CD4-positive, CD25-positive, alpha-beta regulatory T cell (primary cell): Measurements from ENCODE around the gene ZNF540. TPM values are rescaled to one million over a fixed set of nuclear protein-coding genes. Genes with fewer than 3 reads are reported as not detected.

Source experiments
- ATAC-seq, 2 donors: fragments of 150-1000 bp; cut with Tn5 transposase; one replicate each; pipeline ENCODE4 v1.10.0; 2021; ENCODE audit warnings: low read depth in 2 of 2, moderate number of reproducible peaks in 2 of 2, moderate library complexity in 1 of 2
- DNase-seq, 3 donors: peaks; one replicate each; pipeline versions ENCODE4 v3.0.0 to v3.0.0-alpha.2; 2012 to 2022; ENCODE audit warnings: mixed read lengths in 1 of 3
- H3K27ac ChIP-seq: one replicate; pipeline ENCODE4 v1.7.0; 2013; ENCODE audit warnings: mild to moderate bottlenecking, low read length; ENCODE audit not compliant: insufficient read depth, poor library complexity, severe bottlenecking
- H3K27me3 ChIP-seq: one replicate; pipeline ENCODE4 v1.7.0; 2013; ENCODE audit warnings: low read length; ENCODE audit not compliant: control insufficient read depth, insufficient read depth
- H3K36me3 ChIP-seq: one replicate; pipeline ENCODE4 v1.7.0; 2013; ENCODE audit warnings: mild to moderate bottlenecking, low read length, moderate library complexity; ENCODE audit not compliant: control insufficient read depth, insufficient read depth
- H3K4me1 ChIP-seq: 2 replicates; pipeline ENCODE4 v1.7.0; 2013; ENCODE audit warnings: mild to moderate bottlenecking, low read length; ENCODE audit not compliant: insufficient read depth, control insufficient read depth, poor library complexity, severe bottlenecking
- H3K4me3 ChIP-seq: one replicate; pipeline ENCODE4 v1.7.0; 2013; ENCODE audit warnings: low read depth, mild to moderate bottlenecking, low read length, moderate library complexity
- H3K9me3 ChIP-seq, 2 experiments: 1 replicate in 1 of 2; 2 replicates in 1 of 2; pipeline ENCODE4 v1.7.0; 2013; ENCODE audit warnings: low read length in 2 of 2, mild to moderate bottlenecking in 1 of 2, moderate library complexity in 1 of 2; ENCODE audit not compliant: control insufficient read depth in 2 of 2
- H3K27ac Mint-ChIP-seq, 3 donors: one replicate each; pipeline ENCODE4 v1.8.0; 2020 to 2022; ENCODE audit warnings: mild to moderate bottlenecking in 3 of 3, mixed read lengths in 3 of 3, moderate library complexity in 2 of 3
- H3K27me3 Mint-ChIP-seq: one replicate; pipeline ENCODE4 v1.8.0; 2022; ENCODE audit warnings: mild to moderate bottlenecking, mixed read lengths
- H3K36me3 Mint-ChIP-seq: one replicate; pipeline ENCODE4 v1.8.0; 2020; ENCODE audit warnings: mixed read lengths
- H3K4me1 Mint-ChIP-seq, 4 donors: one replicate each; pipeline ENCODE4 v1.8.0; 2020 to 2022; ENCODE audit warnings: mixed read lengths in 4 of 4, mild to moderate bottlenecking in 1 of 4
- H3K4me3 Mint-ChIP-seq, 4 donors: one replicate each; pipeline ENCODE4 v1.8.0; 2020 to 2022; ENCODE audit warnings: mild to moderate bottlenecking in 4 of 4, mixed read lengths in 4 of 4, moderate library complexity in 3 of 4
- H3K9me3 Mint-ChIP-seq, 7 donors: one replicate each; pipeline ENCODE4 v1.8.0; 2020 to 2022; ENCODE audit warnings: mixed read lengths in 7 of 7, mild to moderate bottlenecking in 3 of 7, moderate library complexity in 2 of 7
- polyA plus RNA-seq, 4 donors: library from polyadenylated mRNA; unstranded; fragments of 300-500 nt; fragmentation: Illumina TruSeq; gene quantifications; one replicate each; pipeline ENCODE4 v1.2.3, GENCODE V29; 2021
- total RNA-seq: library from RNA; stranded (reverse); gene quantifications from one replicate; pipeline ENCODE4 v1.2.3, GENCODE V29; 2022

ZNF540 gene
- 8.1 TPM for total RNA-seq
- polyA plus RNA-seq, result 1 to 10 TPM; 5.0 to 8.9 (median 6.1) TPM

DNA sequence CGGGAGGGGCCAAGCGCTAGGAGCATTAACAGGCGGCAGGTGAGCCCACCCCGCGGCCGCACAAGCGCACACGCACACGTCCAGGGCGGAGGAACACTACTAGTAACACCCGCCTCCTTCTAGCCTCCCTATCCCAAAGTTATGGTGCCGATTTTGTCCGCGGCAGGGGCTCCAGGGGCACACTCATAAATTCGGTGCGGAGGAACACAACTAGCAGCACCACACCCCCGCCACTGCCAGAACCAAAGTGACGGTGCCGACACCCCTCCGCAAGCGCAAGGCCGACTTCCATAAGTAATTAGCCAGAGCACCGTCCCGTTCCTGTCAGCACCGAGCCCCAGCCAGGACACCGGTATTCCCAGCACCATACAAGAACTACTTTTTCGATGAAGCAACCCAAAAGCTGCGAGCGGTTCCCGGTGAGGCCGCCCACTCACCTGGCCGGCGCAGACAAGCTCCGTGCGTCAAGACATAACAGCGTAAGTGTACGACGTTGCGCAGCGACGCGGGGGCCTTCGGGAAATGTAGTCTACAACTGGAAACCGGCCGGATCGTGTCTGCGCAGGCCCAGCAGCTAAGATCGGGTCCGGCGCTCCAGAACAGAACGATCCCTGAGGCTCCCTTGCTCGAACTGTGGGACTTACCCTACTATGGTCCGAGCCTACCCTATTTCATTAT is at the start of gene ZNF540, which contains the start of gene ZNF571:
TSS of gene ZNF540 (plus strand) at position 573 of the 678 bp plus-strand sequence. CDS start 3,572 bp downstream, outside the sequence.
TSS of gene ZNF571 (minus strand) at position 489 of the 678 bp plus-strand sequence. CDS start 8,116 bp downstream, outside the sequence.
- Mint-ChIP-seq H3K36me3 (peaks cover 40% of the 10 kb centered on the region), H3K4me1 (peaks cover 18 to 47% (median 33%) of the 10 kb centered on the region in 4 donors), H3K27ac (peak within 1 kb of the TSS; percentile 98 to 99 (median 98)), H3K4me3 (peak within 1 kb of the TSS; percentile 96 to 99 (median 98)), H3K27me3 (no peaks in the 10 kb centered on the region), H3K9me3 (peaks cover 3 to 31% (median 10%) of the 10 kb centered on the region in 7 donors)
- Histone ChIP-seq H3K27me3 (no peaks in the 10 kb centered on the region), H3K4me1 (peaks cover 18% of the 10 kb centered on the region), H3K9me3 (peaks cover 22 to 34% of the 10 kb centered on the region in 2 experiments), H3K4me3 (peak within 1 kb of the TSS; percentile 98), H3K36me3 (peaks cover 19% of the 10 kb centered on the region), H3K27ac (peak within 1 kb of the TSS; percentile 96)
- peak; percentile 99 for ATAC-seq
- DNase-seq, result peak; percentile 81 to 96 (median 89)

DNA sequence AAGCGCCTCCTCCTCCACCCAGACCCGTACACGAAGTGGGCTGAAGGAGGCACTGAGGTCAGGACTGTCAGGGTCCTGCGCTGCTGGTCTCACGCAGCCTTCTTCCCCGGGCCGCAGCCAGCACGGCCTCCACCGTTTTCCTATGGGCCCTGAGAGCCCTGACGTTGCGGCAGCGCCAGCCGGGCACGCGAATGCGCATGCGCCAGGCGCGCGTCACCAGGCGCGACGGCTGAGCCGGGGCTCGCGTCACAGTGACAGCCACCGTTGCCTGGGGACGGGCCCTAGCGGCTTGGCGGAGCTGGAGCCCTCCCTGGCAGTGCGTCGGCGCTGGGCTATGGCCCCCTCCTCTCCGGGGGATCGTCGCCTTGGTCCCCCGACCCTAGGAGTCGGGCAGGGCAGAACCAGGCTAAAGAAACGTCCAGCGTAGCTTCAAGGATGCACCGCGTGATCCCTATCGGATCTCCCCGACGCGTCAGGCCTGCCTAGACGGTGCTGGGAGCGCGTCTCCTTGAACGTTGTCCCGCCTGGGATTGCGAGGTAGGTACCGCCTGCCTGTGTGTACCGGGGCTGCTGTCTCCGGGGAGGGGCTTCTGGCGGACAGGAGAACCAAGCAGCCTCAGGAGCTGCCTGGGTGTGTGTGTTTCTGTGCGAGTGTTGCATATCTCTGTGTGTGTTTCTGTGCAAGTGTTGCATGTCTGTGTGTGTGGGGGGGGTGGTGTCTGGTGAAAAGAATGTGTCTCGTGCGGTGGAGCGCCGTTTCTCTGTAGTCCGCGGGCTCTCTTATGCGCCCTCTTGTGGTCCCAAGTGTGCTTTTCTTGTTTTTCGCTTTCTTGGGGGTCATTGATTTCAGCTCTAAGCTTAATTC is 43.3 kb upstream of the ZNF540 start:
- Mint-ChIP-seq H3K4me3 (peak overlapping the region; percentile 90 to 96 (median 95)), H3K36me3 (peaks cover 8% of the 10 kb centered on the region), H3K9me3 (peaks cover 0 to 76% (median 37%) of the 10 kb centered on the region in 7 donors), H3K27ac (peak overlapping the region; percentile 52 to 93 (median 76)), H3K4me1 (peaks cover 0 to 8% (median 0%) of the 10 kb centered on the region in 4 donors), H3K27me3 (no peaks in the 10 kb centered on the region)
- ATAC-seq (peak; percentile 37 to 50), DNase-seq (peak; percentile 15 to 75 (median 54))
- H3K27me3 ChIP-seq, result no peaks in the 10 kb centered on the region
- H3K4me1 ChIP-seq, result no peaks in the 10 kb centered on the region
- no peaks in the 10 kb centered on the region for H3K36me3 ChIP-seq
- peaks cover 44 to 89% of the 10 kb centered on the region in 2 experiments for H3K9me3 ChIP-seq
- H3K27ac ChIP-seq, result peak overlapping the region; percentile 41
- H3K4me3 ChIP-seq, result peak overlapping the region; percentile 59

GRCh38 chr19:37563518-37563917 is 31.2 kb upstream of the ZNF540 start:
- peaks cover 46% of the 10 kb centered on the region for H3K36me3 Mint-ChIP-seq
- DNase-seq (no peak), ATAC-seq (no peak)
- H3K27ac ChIP-seq, result no peak overlapping the region
- no peaks in the 10 kb centered on the region for H3K27me3 ChIP-seq
- H3K27ac Mint-ChIP-seq, result no peak overlapping the region
- peaks cover 20% of the 10 kb centered on the region for H3K36me3 ChIP-seq
- no peak overlapping the region for H3K4me3 Mint-ChIP-seq
- H3K4me1 Mint-ChIP-seq, result no peaks in the 10 kb centered on the region
- no peaks in the 10 kb centered on the region for H3K4me1 ChIP-seq
- H3K27me3 Mint-ChIP-seq, result peaks cover 5% of the 10 kb centered on the region
- H3K4me3 ChIP-seq, result no peak overlapping the region
- H3K9me3 ChIP-seq, result peaks cover 14 to 92% of the 10 kb centered on the region in 2 experiments
- H3K9me3 Mint-ChIP-seq, result peaks cover 0 to 84% (median 38%) of the 10 kb centered on the region in 7 donors

GRCh38 chr19:37564624-37565369 is 29.9 kb upstream of the ZNF540 start:
- Mint-ChIP-seq H3K9me3 (peaks cover 0 to 84% (median 39%) of the 10 kb centered on the region in 7 donors), H3K36me3 (peaks cover 53% of the 10 kb centered on the region), H3K4me1 (no peaks in the 10 kb centered on the region), H3K27me3 (peaks cover 1% of the 10 kb centered on the region), H3K4me3 (no peak overlapping the region), H3K27ac (no peak overlapping the region)
- Histone ChIP-seq H3K36me3 (peaks cover 29% of the 10 kb centered on the region), H3K4me1 (no peaks in the 10 kb centered on the region), H3K4me3 (peak overlapping the region; percentile 21), H3K27ac (no peak overlapping the region), H3K9me3 (peaks cover 2 to 87% of the 10 kb centered on the region in 2 experiments), H3K27me3 (no peaks in the 10 kb centered on the region)
- no peak for ATAC-seq
- DNase-seq, result no peak

GRCh38 chr19:37565370-37565669 is 29.4 kb upstream of the ZNF540 start:
- H3K27ac Mint-ChIP-seq, result no peak overlapping the region
- H3K36me3 ChIP-seq, result peaks cover 30% of the 10 kb centered on the region
- H3K4me3 Mint-ChIP-seq, result no peak overlapping the region
- DNase-seq, result no peak
- H3K4me1 ChIP-seq, result no peaks in the 10 kb centered on the region
- H3K4me1 Mint-ChIP-seq, result peaks cover 0 to 3% (median 0%) of the 10 kb centered on the region in 4 donors
- no peak for ATAC-seq
- peaks cover 0 to 87% (median 41%) of the 10 kb centered on the region in 7 donors for H3K9me3 Mint-ChIP-seq
- no peak overlapping the region for H3K27ac ChIP-seq
- no peaks in the 10 kb centered on the region for H3K27me3 Mint-ChIP-seq
- H3K27me3 ChIP-seq, result no peaks in the 10 kb centered on the region
- peaks cover 57% of the 10 kb centered on the region for H3K36me3 Mint-ChIP-seq
- H3K9me3 ChIP-seq, result peaks cover 0 to 93% of the 10 kb centered on the region in 2 experiments
- peak overlapping the region; percentile 21 for H3K4me3 ChIP-seq

- peaks cover 0 to 38% of the 10 kb centered on the region in 2 experiments for H3K9me3 ChIP-seq
- peaks cover 27% of the 10 kb centered on the region for H3K36me3 ChIP-seq
- ATAC-seq (no peak), DNase-seq (no peak)
- H3K27me3 Mint-ChIP-seq, result no peaks in the 10 kb centered on the region
- H3K4me3 Mint-ChIP-seq, result no peak overlapping the region
- peaks cover 9 to 68% (median 35%) of the 10 kb centered on the region in 7 donors for H3K9me3 Mint-ChIP-seq
- H3K36me3 Mint-ChIP-seq, result peaks cover 67% of the 10 kb centered on the region
- no peak overlapping the region for H3K27ac ChIP-seq
- no peak overlapping the region for H3K27ac Mint-ChIP-seq
- peaks cover 0 to 5% (median 0%) of the 10 kb centered on the region in 4 donors for H3K4me1 Mint-ChIP-seq
- no peaks in the 10 kb centered on the region for H3K27me3 ChIP-seq
- H3K4me1 ChIP-seq, result no peaks in the 10 kb centered on the region
- no peak overlapping the region for H3K4me3 ChIP-seq
These were observed 22.5 kb upstream of the ZNF540 start for GRCh38 chr19:37572203-37572602.

- no peaks in the 10 kb centered on the region for H3K4me1 ChIP-seq
- DNase-seq (no peak), ATAC-seq (no peak)
- no peak overlapping the region for H3K27ac ChIP-seq
- Mint-ChIP-seq H3K4me3 (no peak overlapping the region), H3K9me3 (peaks cover 5 to 59% (median 32%) of the 10 kb centered on the region in 7 donors), H3K27ac (no peak overlapping the region), H3K36me3 (peaks cover 38% of the 10 kb centered on the region), H3K27me3 (no peaks in the 10 kb centered on the region), H3K4me1 (peaks cover 0 to 6% (median 1%) of the 10 kb centered on the region in 4 donors)
- no peak overlapping the region for H3K4me3 ChIP-seq
- H3K9me3 ChIP-seq, result peaks cover 34 to 80% of the 10 kb centered on the region in 2 experiments
- H3K27me3 ChIP-seq, result no peaks in the 10 kb centered on the region
- peaks cover 75% of the 10 kb centered on the region for H3K36me3 ChIP-seq
These were observed 11.3 kb upstream of the ZNF540 start for GRCh38 chr19:37583340-37583739.
